Fibroblast of mammary gland (primary cell): ENCODE results near the gene FN1.

Experiments
- DNase-seq: peaks from one replicate; pipeline ENCODE4 v3.0.0-alpha.2; 2010; ENCODE audit warnings: low read depth
- H3K4me3 ChIP-seq: 2 replicates; pipeline ENCODE4 v1.5.1; 2011; ENCODE audit warnings: low read depth, mild to moderate bottlenecking, low read length, moderate library complexity; ENCODE audit not compliant: control insufficient read depth
- CTCF ChIP-seq: conservative IDR thresholded peaks from 2 replicates; pipeline ENCODE4 v1.5.1; 2011; ENCODE audit warnings: low read depth, low read length, inconsistent platforms; ENCODE audit not compliant: control insufficient read depth, insufficient read depth

Gene FN1

GRCh38 chr2:215347878-215348277 is 88.0 kb downstream of the FN1 start:
- no peak overlapping the region for H3K4me3 ChIP-seq
- TF ChIP-seq CTCF, result no peak
- DNase-seq, result no peak

GRCh38 chr2:215338883-215339679 is 96.8 kb downstream of the FN1 start:
- DNase-seq, result no peak
- H3K4me3 ChIP-seq, result no peak overlapping the region
- no peak for TF ChIP-seq CTCF

GRCh38 chr2:215332872-215333595 is 102.8 kb downstream of the FN1 start:
- TF ChIP-seq CTCF, result no peak
- H3K4me3 ChIP-seq, result no peak overlapping the region
- no peak for DNase-seq

GRCh38 chr2:215328066-215328465 is 107.8 kb downstream of the FN1 start:
- DNase-seq, result no peak
- no peak for TF ChIP-seq CTCF
- no peak overlapping the region for H3K4me3 ChIP-seq

GRCh38 chr2:215324811-215325210 is 111.1 kb downstream of the FN1 start:
- DNase-seq, result no peak
- H3K4me3 ChIP-seq, result no peak overlapping the region
- TF ChIP-seq CTCF, result no peak

- no peak for TF ChIP-seq CTCF
- no peak for DNase-seq
- no peak overlapping the region for H3K4me3 ChIP-seq
These were observed 115.2 kb downstream of the FN1 start for GRCh38 chr2:215320679-215321078.
